DND-41 (cell line): Measurements from ENCODE around the gene SPATA31D4.

Experiments used
- ATAC-seq: fragments of 200-7000 bp; cut with Tn5 transposase; 3 replicates; pipeline ENCODE4 v1.9.1; 2021; ENCODE audit warnings: low read depth; ENCODE audit not compliant: insufficient read depth
- DNase-seq: peaks from one replicate; pipeline ENCODE4 v3.0.0-alpha.2; 2020
- H2AFZ ChIP-seq: 2 replicates; pipeline ENCODE4 v1.6.0; 2012; ENCODE audit warnings: low read depth, low read length
- H3K27ac ChIP-seq: 2 replicates; pipeline ENCODE4 v1.5.1; 2012; ENCODE audit warnings: low read length, inconsistent platforms
- H3K27me3 ChIP-seq: fragments of 200-600 bp; sonication (generic); 2 replicates; pipeline ENCODE4 v1.6.0; 2012; ENCODE audit warnings: low read length, mild to moderate bottlenecking, inconsistent platforms; ENCODE audit not compliant: insufficient read depth, poor library complexity
- H3K36me3 ChIP-seq: 2 replicates; pipeline ENCODE4 v1.5.1; 2012; ENCODE audit warnings: low read length, inconsistent platforms; ENCODE audit not compliant: insufficient read depth
- H3K4me1 ChIP-seq: 2 replicates; pipeline ENCODE4 v1.5.1; 2012; ENCODE audit warnings: mild to moderate bottlenecking, low read length; ENCODE audit not compliant: insufficient read depth
- H3K4me2 ChIP-seq: 2 replicates; pipeline ENCODE4 v1.6.0; 2012; ENCODE audit warnings: mild to moderate bottlenecking, moderate library complexity, low read length, inconsistent platforms; ENCODE audit not compliant: insufficient read depth
- H3K4me3 ChIP-seq, 2 experiments: fragments of 200-600 bp in 1 of 2; shearing (Covaris generic) in 1 of 2; 2 replicates each; pipeline ENCODE4 v1.5.1; 2012 to 2016; ENCODE audit warnings: inconsistent platforms in 2 of 2, low read length in 2 of 2, mild to moderate bottlenecking in 2 of 2, low read depth in 1 of 2, moderate library complexity in 1 of 2
- H3K79me2 ChIP-seq: 2 replicates; pipeline ENCODE4 v1.6.0; 2012; ENCODE audit warnings: low read length, inconsistent platforms; ENCODE audit not compliant: insufficient read depth
- H3K9ac ChIP-seq: 2 replicates; pipeline ENCODE4 v1.6.0; 2012; ENCODE audit warnings: low read depth, mild to moderate bottlenecking, inconsistent platforms, low read length, moderate library complexity
- H3K9me3 ChIP-seq: 2 replicates; pipeline ENCODE4 v1.5.1; 2012; ENCODE audit warnings: low read length, moderate library complexity, mild to moderate bottlenecking, inconsistent platforms; ENCODE audit not compliant: insufficient read depth, severe bottlenecking
- H4K20me1 ChIP-seq: 2 replicates; pipeline ENCODE4 v1.6.0; 2012; ENCODE audit warnings: low read length; ENCODE audit not compliant: insufficient read depth
- CTCF ChIP-seq: IDR thresholded peaks from 2 replicates; pipeline ENCODE4 v1.5.1; 2012; ENCODE audit warnings: borderline replicate concordance, low read length, moderate library complexity, mild to moderate bottlenecking; ENCODE audit not compliant: poor library complexity, severe bottlenecking; ENCODE audit errors: extremely low read depth
- EZH2 ChIP-seq: IDR thresholded peaks from 3 replicates; pipeline ENCODE4 v1.6.1; 2012; ENCODE audit warnings: borderline replicate concordance, low read depth, mild to moderate bottlenecking, moderate library complexity, low read length, inconsistent platforms; ENCODE audit not compliant: severe bottlenecking

The SPATA31D4 gene

GRCh38 chr9:81964218-81965171 is 36.3 kb downstream of the SPATA31D4 start:
- no peak overlapping the region for H2AFZ ChIP-seq
- no peak overlapping the region for H3K27ac ChIP-seq
- no peaks in the 10 kb centered on the region for H3K9me3 ChIP-seq
- H3K27me3 ChIP-seq, result no peaks in the 10 kb centered on the region
- H3K36me3 ChIP-seq, result no peaks in the 10 kb centered on the region
- no peak overlapping the region for H3K4me3 ChIP-seq
- no peak for ATAC-seq
- H3K9ac ChIP-seq, result no peak overlapping the region
- no peaks in the 10 kb centered on the region for H3K4me1 ChIP-seq
- DNase-seq, result no peak
- H3K4me2 ChIP-seq, result no peak overlapping the region
- no peaks in the 10 kb centered on the region for H4K20me1 ChIP-seq
- TF ChIP-seq CTCF (no peak), EZH2 (no peak)
- no peaks in the 10 kb centered on the region for H3K79me2 ChIP-seq

GRCh38 chr9:81968026-81968425 is 39.8 kb downstream of the SPATA31D4 start:
- H3K27me3 ChIP-seq, result no peaks in the 10 kb centered on the region
- DNase-seq (no peak), ATAC-seq (no peak)
- H3K4me2 ChIP-seq, result no peak overlapping the region
- H3K36me3 ChIP-seq, result no peaks in the 10 kb centered on the region
- no peak overlapping the region for H3K27ac ChIP-seq
- no peaks in the 10 kb centered on the region for H3K9me3 ChIP-seq
- no peak overlapping the region for H3K9ac ChIP-seq
- TF ChIP-seq EZH2, result no peak
- no peak for TF ChIP-seq CTCF
- H3K4me3 ChIP-seq, result no peak overlapping the region
- H3K79me2 ChIP-seq, result no peaks in the 10 kb centered on the region
- no peaks in the 10 kb centered on the region for H3K4me1 ChIP-seq
- H4K20me1 ChIP-seq, result no peaks in the 10 kb centered on the region
- no peak overlapping the region for H2AFZ ChIP-seq

GRCh38 chr9:81969971-81970370 is 41.7 kb downstream of the SPATA31D4 start:
- no peak overlapping the region for H2AFZ ChIP-seq

More at GRCh38 chr9:81969971-81970370, 41.7 kb downstream of the SPATA31D4 start:
- no peak for ATAC-seq
- H4K20me1 ChIP-seq, result no peaks in the 10 kb centered on the region
- H3K9ac ChIP-seq, result no peak overlapping the region
- H3K79me2 ChIP-seq, result no peaks in the 10 kb centered on the region
- no peaks in the 10 kb centered on the region for H3K27me3 ChIP-seq
- H3K4me2 ChIP-seq, result no peak overlapping the region
- no peak overlapping the region for H3K27ac ChIP-seq
- TF ChIP-seq EZH2 (no peak), CTCF (no peak)
- no peaks in the 10 kb centered on the region for H3K36me3 ChIP-seq
- H3K9me3 ChIP-seq, result no peaks in the 10 kb centered on the region
- no peaks in the 10 kb centered on the region for H3K4me1 ChIP-seq
- H3K4me3 ChIP-seq, result no peak overlapping the region
- DNase-seq, result no peak
